GM08714 (cell line): ENCODE data around the gene PRC1.

Experiments used
- H3K4me3 ChIP-seq: fragments of 200-500 bp; sonication (Bioruptor generic); 2 replicates; pipeline ENCODE4 v1.5.1; 2014; ENCODE audit warnings: mild to moderate bottlenecking, low read length, inconsistent platforms
- ZNF274 ChIP-seq: IDR thresholded peaks from 2 replicates; pipeline ENCODE4 v1.6.1; 2012; ENCODE audit warnings: mild to moderate bottlenecking, low read depth, low read length

Gene PRC1

GRCh38 chr15:90968434-90968833 lies 25.9 kb downstream of the PRC1 start:
- no peak for TF ChIP-seq ZNF274

GRCh38 chr15:90967206-90967605 lies 27.1 kb downstream of the PRC1 start:
- H3K4me3 ChIP-seq: no peak overlapping the region
- TF ChIP-seq ZNF274: no peak

More at GRCh38 chr15:90968434-90968833, 25.9 kb downstream of the PRC1 start:
- H3K4me3 ChIP-seq: no peak overlapping the region

GRCh38 chr15:90966262-90966661 lies 28.1 kb downstream of the PRC1 start:
- no peak overlapping the region for H3K4me3 ChIP-seq
- TF ChIP-seq ZNF274: no peak

- TF ChIP-seq ZNF274: no peak
- no peak overlapping the region for H3K4me3 ChIP-seq
Observed at GRCh38 chr15:90962021-90962420, 32.3 kb downstream of the PRC1 start.

GRCh38 chr15:90960298-90961091 lies 33.8 kb downstream of the PRC1 start:
- no peak overlapping the region for H3K4me3 ChIP-seq
- no peak for TF ChIP-seq ZNF274

- no peak for TF ChIP-seq ZNF274
- H3K4me3 ChIP-seq: no peak overlapping the region
Observed at GRCh38 chr15:90959894-90960293, 34.4 kb downstream of the PRC1 start.

GRCh38 chr15:90959028-90959595 lies 35.2 kb downstream of the PRC1 start:
- no peak for TF ChIP-seq ZNF274
- no peak overlapping the region for H3K4me3 ChIP-seq

GRCh38 chr15:90957791-90958190 lies 36.5 kb downstream of the PRC1 start:
- TF ChIP-seq ZNF274: no peak
- H3K4me3 ChIP-seq: no peak overlapping the region

- H3K4me3 ChIP-seq: peak overlapping the region; percentile 71; the same call in 1 of the 2 replicates
- TF ChIP-seq ZNF274: no peak
Observed at GRCh38 chr15:90957031-90957790, 37.1 kb downstream of the PRC1 start.

- H3K4me3 ChIP-seq: peak overlapping the region; percentile 71
- no peak for TF ChIP-seq ZNF274
Observed at GRCh38 chr15:90956274-90957030, 37.9 kb downstream of the PRC1 start.

GRCh38 chr15:90955624-90956273 lies 38.6 kb downstream of the PRC1 start:
- peak overlapping the region; percentile 71 for H3K4me3 ChIP-seq
- TF ChIP-seq ZNF274: no peak

GRCh38 chr15:90954712-90955623 lies 39.4 kb downstream of the PRC1 start, which contains the start of gene RCCD1:
RCCD1 (plus strand) TSS chr15:90954884; CDS start chr15:90956735, 1,851 bp downstream.
- peak within 1 kb of the TSS; percentile 71 for H3K4me3 ChIP-seq
- TF ChIP-seq ZNF274: no peak
